Tongue (tissue), 2 donors: ENCODE results near the gene LAMA3. TPM values are rescaled to one million over a fixed set of nuclear protein-coding genes. Genes with fewer than 3 reads are reported as not detected.

Experiments used
- DNase-seq: peaks from one replicate; pipeline ENCODE4 v3.0.0-alpha.2; 2015
- total RNA-seq: library from RNA; depleted of rRNA; stranded (reverse); fragments of >200 nt; gene quantifications from one replicate; pipeline ENCODE4 v1.2.3, GENCODE V29; 2014

The LAMA3 gene
- total RNA-seq, 1 donor from 2014 or later = 37.0 TPM

DNA sequence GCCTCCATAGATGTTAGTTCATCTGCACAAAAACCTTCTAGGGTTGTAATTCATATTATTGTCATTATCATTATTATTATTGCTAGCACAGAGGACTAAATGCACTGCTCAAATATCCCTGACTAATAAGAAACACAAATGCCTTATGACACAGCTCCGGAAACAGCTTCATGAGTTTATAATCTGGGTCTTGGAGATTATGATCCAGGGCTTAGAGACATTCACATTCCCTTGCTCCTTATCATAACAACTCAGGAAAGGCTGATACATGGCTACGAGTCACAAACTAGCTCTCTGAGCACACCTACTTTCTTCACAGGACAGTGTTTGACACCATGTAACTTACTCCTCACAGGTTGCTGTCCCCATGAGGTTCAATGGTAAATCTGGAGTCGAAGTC is 223.1 kb downstream of the LAMA3 start:
- no peak for DNase-seq

DNA sequence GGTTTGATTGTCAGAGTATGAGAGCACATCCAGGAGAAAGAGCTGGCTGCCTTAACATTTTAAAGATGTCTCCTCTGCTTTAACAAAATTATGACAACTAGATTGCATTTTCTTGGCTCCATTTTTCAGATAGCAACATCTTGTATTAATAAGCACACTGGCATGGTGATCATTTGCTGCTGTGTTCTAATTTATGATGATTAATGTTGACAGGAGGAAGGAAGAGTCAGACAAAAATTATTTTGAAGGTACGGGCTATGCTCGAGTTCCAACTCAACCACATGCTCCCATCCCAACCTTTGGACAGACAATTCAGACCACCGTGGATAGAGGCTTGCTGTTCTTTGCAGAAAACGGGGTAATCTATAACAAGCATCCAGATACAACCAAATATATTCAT is 227.1 kb downstream of the LAMA3 start:
- DNase-seq = no peak

DNA sequence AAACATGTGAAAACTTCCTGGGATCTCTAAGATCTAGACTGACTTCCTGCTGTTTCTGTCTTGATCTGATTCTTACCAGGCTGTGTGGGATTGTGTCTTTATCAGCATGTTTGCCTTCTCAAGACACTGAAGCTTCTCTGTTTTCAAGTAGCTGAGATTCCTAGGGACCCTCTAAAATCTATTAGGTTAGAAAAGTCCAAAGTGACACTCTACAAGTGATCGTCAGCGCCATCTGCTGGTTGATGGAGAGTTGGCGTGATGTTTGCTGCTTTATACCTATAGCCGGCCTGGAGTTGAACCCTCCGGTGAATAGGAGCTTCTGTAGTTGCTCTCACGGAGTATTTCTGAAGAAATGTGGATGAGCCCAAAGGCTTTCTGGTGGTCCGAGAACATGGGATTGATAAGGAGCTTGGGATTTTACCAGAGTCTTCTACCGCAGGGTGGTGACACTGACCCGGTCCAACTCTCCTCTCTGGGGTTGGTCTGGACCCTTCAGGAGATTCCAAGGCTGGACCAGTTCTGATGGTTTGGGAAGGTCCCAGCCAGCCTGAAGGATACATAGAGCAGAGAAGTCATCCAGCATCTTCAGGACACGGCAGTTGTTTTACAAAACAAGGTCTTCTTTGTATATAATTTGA is 229.3 kb downstream of the LAMA3 start:
- peak; percentile 87 for DNase-seq

DNA sequence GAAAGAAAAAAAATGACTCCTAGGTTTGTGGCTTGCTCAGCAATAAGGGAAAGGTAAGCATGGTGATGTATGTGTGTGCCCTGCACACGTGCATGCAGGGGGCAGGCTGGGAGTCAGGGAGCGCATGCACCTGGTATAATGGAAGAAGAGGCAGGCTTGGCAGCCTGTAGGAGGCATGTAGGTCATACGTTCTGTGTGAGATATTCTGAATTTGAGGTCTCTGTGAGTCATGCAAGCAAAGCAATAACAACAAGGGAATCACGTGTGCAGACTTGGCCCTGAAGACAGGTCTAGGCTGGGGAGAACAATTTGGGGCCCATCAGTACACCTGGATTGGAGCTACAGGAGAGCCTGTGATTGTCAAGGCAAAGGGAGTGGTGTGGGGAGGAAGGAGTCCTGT is 230.8 kb downstream of the LAMA3 start:
- DNase-seq = no peak

DNA sequence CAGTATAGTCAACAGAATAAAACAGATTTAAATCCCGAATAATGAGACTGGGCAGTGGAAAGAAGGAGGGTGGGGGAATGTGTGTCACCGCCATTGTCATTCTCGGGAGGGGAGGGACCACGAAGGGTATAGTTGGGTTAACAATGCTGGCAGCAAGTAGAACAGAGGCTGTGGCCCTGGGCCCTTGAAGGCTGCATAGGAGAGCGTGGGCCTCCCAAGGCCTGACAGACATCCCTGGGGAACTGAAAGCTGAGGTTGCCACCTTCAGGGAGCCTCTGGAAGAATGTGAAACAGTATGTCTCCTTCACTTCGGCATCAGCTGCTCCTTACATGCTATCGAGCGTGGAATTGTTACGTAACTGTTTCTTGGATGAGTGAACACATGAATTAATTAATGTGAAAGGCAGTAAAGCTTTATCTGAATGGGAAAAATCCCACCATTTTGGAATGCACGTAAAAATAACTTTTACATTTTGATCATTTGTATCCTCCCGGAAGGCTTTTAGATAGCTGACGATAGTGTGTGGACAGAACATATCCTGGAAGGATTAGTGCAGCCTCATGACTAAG is 232.5 kb downstream of the LAMA3 start:
- no peak for DNase-seq

DNA sequence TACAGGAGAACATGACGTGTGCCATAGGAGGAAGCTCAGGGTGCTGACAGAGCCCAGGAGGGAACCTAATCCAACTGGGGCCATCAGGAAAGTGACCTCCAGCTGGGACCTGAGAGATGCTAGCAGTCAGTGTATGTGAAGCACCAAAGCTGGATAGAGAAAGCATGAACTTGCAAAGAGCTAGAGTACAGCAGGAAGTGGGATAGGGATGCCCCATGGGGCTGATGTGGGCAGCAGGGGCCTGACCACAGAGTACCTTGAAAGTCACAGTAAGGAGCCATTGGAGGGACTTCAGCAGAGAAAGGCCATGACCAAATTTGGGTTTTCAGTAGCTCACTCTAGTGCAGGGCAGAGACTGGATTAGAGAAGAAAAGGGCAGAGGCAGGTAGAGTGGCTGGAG is 233.7 kb downstream of the LAMA3 start:
- DNase-seq = no peak

DNA sequence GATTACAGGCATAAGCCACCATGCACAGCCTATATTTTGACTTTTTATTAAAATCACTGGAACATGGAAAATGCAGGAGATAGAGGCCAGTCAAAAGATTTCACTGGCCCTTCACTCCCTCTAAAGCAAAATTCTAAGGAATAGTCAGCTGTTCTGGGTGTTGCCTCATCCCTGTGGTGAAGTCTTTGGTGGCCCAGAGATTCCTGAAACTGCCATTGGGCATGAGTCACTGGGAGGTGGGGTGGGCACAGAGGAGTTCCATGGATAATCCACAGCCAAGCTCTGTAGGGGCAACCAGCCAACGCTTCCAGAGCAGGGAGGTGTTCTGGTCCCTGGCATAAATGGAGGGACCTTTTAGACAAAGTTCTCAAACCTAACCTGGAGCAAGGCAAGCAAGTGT is 235.6 kb downstream of the LAMA3 start:
- no peak for DNase-seq

DNA sequence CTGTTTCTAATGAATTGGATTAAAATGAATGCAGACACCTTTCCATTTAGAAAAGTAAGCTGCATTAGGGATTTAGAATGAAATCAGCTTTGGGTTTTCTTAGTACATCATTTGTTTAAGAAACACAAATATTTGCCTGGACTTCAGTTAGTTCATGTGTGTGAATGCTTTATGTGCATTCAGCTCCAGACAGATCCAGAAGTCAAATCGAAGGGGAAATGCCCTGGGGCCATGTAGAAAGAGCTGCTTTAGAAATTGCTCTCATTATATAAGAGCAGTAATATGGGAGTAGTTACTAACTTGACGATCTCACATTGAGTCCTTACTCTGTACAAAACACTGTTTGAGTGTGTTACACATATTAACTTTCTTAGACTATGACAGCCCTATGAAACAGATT is 237.3 kb downstream of the LAMA3 start:
- peak; percentile 43 for DNase-seq

DNA sequence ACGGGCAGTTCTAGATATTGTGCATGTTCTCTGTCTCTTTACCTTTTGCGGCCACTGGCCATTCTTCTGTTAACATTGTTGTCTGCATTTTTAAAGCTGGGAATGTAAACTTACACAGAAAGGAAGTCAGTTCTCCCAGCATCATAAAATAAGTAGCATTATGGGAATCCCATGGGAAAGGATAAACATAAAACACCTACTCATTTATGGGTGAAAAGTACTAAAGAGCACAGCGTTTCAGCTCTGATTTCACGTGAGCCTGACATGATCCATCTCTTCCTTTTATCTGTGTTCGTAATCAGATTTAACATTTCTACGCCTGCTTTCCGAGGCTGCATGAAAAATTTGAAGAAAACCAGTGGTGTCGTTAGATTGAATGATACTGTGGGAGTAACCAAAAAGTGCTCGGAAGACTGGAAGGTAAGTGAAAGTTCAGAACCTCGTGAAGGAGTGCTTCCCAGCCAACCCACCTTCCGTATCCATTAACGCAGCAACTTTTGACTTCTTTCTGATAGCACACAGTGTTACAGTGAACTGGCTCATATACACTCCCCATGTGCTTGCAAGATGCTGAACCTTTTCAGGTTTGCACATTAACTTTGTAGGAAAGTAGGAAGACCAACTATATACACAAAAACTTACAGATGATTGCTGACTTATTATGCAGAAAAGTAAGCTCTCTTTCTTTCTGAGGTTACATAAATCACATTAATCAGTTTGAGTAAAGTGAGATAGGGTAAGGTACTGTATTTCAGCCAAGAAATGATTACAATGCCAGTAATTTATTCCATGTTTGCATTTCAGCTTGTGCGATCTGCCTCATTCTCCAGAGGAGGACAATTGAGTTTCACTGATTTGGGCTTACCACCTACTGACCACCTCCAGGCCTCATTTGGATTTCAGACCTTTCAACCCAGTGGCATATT is 238.8 kb downstream of the LAMA3 start:
- DNase-seq = no peak

DNA sequence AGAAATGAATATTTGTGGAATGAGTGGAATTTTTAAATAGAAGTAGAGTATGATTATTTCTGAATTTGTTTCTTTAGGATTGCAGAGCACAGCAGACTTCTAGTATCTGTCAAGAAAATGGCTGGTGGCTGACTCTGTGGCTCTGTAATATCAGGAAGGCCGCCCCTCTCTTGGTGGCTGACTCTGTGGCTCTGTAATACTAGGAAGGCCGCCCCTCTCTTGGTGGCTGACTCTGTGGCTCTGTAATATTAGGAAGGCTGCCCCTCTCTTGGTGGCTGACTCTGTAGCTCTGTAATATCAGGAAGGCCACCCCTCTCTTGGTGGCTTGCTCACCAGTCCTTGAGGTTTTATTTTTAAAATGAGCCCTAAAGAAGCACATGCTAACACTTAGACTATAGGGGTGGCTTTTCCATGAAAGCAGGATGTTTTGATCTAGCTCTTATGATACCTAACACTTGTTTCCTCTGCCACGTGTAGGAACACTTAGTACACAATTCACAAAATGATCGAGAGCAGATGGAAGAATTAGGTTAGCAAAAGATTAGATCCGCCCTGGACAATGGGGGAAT is 240.2 kb downstream of the LAMA3 start:
- no peak for DNase-seq

DNA sequence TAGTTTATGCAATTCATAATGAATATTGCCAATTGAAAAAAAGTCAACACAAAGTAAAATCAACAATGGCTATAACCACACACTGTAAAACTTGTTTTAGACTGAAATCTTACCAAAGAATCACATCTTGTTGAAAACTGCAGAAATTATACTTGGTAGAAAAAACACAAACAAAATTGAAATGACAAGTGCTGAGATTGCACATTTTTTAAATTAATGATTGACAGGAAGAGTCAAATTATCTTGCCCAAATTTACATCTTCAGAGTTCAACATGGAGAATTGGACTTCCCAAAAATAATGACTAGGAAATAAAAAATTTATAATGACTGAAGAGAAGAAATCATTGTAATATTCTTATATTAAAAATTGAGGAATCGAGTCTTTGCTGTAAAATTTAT is 240.7 kb downstream of the LAMA3 start:
- DNase-seq = no peak

DNA sequence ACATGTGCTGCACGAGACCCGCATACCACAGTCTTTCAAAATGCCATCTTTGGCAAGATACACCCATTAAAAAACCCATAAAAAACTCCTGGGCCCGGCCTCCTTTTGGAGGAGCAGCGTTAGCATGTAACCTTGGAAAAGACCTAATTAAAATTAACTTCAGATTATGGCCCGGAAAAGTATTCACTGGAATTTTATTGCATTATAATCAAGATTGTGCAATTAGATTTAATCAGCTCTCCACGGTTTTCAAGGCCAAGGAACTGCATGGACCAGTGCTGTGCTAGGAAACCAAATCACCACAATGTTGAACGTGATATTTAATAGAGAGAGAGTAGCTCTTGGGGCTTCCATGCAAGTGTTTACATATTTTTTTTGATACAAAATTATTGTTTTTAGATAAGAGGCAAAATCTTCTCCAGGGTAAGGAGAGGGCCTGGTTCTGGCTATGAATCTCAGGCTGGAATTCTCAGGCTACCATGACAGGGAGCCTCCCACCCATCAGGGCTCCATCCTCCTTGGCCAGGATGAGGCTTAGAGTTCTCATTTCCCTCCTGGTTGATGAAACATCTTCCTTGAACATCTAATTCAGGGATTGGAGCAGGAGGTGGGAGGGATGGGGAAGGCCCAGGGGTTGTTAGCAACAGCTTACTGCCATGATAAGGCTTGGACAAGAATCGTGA is 243.3 kb downstream of the LAMA3 start:
- no peak for DNase-seq

DNA sequence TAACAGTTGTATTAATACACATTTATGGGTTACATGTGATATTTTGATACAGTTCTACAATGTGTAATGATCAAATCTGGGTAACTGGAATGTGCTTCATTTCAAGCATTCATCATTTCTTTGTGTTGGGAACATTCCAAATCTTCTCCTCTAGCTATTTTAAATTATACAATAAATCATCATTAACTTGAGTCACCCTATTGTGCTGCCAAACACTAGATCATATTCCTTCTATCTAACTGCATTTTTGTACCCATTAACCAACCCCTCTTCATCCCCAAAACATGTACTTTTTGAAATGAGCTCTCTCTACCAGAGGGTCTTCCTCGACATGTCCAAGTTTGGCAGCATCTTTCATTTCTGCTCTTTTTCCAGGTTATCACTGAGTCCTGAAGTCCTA is 244.2 kb downstream of the LAMA3 start:
- no peak for DNase-seq

DNA sequence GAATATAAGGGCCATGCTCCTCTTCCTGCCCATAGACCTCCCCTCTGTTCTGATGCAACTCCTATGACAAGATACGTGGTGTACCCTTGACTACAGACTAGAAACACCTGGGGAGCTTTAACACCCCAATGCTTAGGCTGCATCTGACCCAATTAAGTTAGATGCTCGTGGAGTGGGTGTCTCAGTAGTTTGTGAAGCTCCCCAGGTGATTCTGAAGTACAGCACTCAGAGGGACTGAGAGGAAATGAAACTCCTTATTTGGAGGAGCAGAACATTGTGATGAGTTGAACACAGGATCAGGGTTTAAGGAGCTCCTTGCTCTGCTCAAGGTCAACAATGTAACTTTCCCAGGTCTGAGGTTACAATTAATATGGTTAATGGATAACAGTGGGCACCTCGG is 245.0 kb downstream of the LAMA3 start:
- DNase-seq = no peak

DNA sequence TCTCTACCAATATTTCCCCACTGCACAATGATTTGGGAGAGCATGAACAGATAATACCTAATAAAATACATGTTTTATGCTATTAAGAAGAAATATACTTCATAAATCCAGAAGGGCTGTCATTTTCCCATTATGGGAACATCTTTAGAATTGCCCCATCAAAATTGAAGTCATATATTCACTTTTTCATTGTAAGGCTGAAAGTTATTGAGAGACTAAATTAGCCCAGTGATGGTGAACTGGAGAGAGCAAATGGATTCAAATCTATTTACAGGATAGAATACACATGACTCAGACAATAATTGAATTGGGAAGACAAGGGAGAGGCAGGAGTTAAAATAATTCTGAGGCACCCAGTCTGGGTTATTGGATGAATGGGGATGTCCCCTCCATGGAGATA is 245.6 kb downstream of the LAMA3 start:
- no peak for DNase-seq

DNA sequence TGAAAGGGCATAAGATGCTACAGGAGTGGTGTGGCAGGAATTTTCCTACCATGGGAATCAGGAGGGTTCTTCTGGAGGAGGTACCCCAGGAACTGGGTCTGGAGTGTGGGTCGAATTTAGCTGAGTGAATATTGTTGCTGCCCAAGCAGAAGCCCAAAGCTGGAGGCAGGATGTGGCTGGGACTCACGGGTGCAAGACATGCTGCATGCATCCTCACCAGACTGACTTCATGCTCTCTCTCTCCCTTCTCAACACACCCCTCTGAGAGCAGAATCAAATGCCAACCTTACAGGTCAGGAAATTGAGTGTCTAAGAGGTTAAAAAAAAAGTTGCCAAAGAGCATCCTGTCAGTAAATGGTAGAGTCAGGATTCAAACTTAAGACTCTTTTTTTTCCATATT is 246.6 kb downstream of the LAMA3 start:
- DNase-seq = no peak

DNA sequence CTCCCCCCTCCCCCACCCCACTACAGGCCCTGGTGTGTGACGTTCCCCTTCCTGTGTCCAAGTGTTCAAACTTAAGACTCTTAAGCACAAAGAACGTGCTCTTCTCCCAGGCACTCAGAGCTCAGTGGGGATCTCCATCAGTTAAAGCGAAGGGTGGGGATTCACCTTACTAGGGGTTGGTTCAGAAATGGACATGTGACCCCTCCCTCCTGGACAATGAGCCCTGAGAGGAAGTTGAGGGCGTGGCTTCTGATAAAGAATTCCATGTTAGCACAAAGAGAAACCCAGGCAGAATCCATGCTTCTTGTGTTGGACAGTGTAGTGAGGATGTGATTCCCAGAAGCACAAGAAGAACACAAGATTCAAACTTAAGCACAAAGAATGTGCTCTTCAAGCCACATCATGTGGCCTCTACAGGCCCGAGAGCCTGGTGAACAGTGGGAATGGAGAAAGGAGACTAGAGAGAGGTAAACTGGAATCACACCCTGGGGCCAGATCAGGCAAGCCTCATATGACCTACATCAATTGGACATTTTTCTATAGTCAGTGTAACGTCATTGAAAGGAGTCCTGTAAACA is 247.2 kb downstream of the LAMA3 start:
- no peak for DNase-seq

DNA sequence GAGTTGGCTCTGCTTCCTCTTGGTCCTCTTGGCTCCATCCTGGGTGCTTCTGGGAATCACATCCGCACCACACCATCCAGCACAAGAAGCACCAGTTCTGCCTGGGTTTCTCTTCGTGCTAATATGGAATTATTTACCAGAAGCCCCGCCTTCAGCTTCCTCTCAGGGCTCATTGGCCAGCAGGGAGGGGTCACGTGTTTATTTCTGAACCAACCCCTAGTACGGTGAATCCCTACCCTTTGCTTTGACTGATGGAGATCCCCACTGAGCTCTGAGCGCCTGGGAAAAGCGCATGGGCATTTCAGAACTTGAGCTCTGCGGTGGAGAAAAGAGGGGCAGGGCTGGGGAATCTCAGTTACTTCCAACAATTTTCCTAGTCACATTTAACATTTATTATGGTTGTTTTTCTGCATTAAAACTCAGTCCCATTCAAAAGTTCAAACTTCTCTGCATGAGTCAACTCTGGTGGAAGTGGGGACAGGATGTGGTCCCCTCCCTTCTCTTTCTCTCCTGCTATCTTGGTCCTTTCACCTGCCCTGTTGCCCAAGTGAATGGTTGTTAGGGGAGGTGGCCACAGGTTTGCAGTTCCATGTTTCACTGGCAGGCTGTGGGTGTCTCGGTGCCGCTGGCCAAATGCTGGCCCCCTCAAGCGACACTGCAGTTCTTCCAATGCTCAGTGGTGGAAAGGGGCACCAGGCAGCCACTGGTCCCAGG is 248.9 kb downstream of the LAMA3 start:
- no peak for DNase-seq

DNA sequence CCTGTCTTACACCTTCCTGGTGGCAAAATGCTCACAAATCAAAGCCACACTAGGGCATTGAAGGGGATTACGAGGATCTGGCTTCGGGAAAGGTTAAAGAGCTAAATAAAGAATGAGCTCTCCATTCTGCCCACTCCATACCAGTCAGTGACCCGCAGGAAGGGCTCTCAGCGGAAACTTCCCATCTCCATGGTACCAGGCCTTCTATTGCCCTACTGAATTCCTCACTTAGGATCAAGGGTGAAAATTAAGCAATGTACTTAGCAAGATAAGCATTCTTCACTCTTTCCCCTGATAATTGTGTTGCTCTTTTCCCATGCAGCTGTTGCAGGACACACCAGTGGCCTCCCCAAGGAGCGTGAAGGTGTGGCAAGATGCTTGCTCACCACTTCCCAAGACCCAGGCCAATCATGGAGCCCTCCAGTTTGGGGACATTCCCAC is 249.7 kb downstream of the LAMA3 start:
- DNase-seq = no peak

DNA sequence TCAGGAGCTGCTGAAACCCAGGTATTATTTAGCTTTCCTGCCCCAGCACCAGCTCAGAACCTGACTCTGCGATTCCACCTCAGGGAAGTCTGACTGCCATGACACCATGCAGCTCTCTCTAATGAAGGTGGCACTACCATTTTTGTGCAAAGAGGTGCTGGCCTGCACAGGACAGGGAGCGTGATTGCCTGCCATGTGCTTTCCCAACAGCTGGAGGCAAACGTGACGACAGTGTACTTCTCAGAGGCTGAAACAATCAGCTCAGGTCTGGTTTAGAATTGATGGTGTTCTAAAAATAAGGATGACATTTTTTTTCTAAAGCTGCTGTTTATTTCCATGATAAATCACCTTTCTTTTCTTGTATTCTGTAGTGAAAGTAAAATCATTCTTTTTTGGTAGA is 250.1 kb downstream of the LAMA3 start:
- DNase-seq = no peak

DNA sequence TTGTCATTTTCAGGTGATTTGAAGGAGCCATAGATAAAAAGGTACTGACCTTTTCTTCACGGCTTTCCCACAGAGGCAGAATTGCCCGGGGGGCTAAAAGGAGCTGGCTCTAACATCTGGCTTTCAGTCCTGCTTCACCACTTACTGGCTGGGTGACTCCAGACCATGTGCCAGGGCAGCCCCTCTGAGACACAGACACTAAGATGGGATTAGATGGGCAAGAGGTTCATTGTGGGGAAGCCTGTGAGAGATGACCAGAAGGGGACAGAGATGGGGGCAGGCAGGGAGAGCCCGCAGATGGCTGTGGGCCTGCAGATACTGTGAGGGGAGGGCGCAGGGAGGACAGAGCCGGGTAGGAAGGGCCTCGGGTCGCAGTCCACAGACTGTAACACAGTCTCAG is 250.6 kb downstream of the LAMA3 start:
- DNase-seq = no peak

DNA sequence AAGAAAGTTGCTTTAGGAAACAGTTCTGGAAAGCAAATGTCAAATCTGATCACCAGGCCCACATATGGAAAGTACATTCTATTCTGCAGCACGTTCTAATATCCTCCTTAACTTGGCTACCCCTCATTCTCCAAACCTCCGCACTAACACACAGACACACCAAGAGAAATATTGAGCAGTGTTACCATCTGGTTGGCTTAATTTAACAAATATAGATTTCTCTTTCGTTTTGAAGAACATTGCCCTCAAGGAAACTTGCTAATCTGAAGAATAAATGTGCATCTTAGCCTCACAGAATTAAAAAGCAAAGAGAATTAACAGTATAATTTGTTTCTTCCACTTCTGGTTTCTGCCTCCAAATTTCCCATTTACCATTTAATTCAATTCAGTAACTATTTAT is 252.5 kb downstream of the LAMA3 start:
- no peak for DNase-seq
